ENCODE results near the gene UBE2F. TPM values are rescaled to one million over a fixed set of nuclear protein-coding genes. Genes with fewer than 3 reads are reported as not detected.
A peak's percentile ranks its signal among the peaks of the same experiment; 100 is the strongest.

UBE2F gene
- total and polyA plus RNA-seq, 2 of the 13 experiments (the other 11 are each of a cell fraction or from before 2014, with no cell fraction given) = 35.4 to 73.1 TPM

DNA sequence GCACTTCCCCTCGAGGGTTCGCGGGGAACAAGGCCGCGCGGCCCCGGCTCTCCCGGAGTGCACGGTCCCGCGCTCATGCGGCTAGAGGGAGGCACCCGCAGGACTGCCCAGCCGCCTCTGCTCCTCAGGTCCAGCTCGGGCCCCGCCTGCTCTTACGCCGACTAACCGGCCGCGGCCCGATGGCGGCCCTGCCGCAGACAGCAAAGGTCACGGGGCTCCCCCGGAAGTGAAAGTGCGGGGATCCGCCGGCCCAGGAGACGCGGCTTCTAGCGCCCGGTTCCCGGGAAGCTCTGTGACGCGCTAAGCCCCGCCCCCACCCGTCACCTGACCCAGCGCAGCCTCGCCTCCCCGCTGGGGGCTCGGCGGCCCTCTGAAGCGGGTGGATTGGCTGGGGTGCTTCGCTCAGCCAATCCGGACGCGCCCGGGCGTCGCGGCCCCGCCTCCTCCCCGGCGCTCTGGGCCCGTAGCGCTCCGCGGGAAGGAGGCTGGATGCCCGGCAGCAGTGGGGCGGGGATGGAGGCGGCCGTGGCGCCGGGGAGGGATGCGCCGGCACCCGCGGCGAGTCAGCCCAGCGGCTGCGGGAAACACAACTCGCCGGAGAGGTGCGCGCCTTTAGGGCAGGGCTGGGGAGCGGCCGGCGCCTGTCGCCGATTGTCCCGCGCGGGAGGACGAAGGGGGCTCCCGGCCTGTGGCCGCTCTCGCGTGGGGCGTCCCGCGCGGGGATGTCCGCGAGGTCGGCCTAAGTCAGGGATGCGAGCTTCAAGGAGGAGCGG is 93.9 kb downstream of the UBE2F start, which contains the start of gene SCLY (continued):
- TF ChIP-seq ZNF660 (CRISPR knock-in tag; IDR thresholded peaks at IDR 0.05; ENCODE audit: borderline replicate concordance, low read depth) (no peak), NR3C1 (CRISPR knock-in tag; IDR thresholded peaks at IDR 0.05) (no peak), MEIS2 (CRISPR knock-in tag; IDR thresholded peaks at IDR 0.05) (no peak; the same call in 1 of the 2 replicates), HDAC1 (CRISPR knock-in tag; IDR thresholded peaks at IDR 0.05) (peak; percentile 95), THAP8 (CRISPR knock-in tag; IDR thresholded peaks at IDR 0.05; ENCODE audit: borderline replicate concordance) (peak; percentile 36; the same call in 1 of the 2 replicates), PLRG1 (conservative IDR thresholded peaks at IDR 0.05) (no peak), NFE2L2 (IDR thresholded peaks at IDR 0.05; ENCODE audit: low read length) (no peak), XBP1 (CRISPR knock-in tag; IDR thresholded peaks at IDR 0.05) (no peak), MEIS1 (CRISPR knock-in tag; IDR thresholded peaks at IDR 0.05; ENCODE audit: borderline replicate concordance) (peak; percentile 43; the same call in 1 of the 2 replicates), IKZF4 (CRISPR knock-in tag; IDR thresholded peaks at IDR 0.05; ENCODE audit: borderline replicate concordance, low read depth, not compliant biosample characterization) (peak; percentile 49), BCLAF1 (IDR thresholded peaks at IDR 0.05) (no peak)
- TF ChIP-seq, protein P1, sequence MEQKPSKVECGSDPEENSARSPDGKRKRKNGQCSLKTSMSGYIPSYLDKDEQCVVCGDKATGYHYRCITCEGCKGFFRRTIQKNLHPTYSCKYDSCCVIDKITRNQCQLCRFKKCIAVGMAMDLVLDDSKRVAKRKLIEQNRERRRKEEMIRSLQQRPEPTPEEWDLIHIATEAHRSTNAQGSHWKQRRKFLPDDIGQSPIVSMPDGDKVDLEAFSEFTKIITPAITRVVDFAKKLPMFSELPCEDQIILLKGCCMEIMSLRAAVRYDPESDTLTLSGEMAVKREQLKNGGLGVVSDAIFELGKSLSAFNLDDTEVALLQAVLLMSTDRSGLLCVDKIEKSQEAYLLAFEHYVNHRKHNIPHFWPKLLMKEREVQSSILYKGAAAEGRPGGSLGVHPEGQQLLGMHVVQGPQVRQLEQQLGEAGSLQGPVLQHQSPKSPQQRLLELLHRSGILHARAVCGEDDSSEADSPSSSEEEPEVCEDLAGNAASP (CRISPR knock-in tag; IDR thresholded peaks at IDR 0.05; ENCODE audit: borderline replicate concordance) = peak; percentile 63
- TF ChIP-seq, protein P2, sequence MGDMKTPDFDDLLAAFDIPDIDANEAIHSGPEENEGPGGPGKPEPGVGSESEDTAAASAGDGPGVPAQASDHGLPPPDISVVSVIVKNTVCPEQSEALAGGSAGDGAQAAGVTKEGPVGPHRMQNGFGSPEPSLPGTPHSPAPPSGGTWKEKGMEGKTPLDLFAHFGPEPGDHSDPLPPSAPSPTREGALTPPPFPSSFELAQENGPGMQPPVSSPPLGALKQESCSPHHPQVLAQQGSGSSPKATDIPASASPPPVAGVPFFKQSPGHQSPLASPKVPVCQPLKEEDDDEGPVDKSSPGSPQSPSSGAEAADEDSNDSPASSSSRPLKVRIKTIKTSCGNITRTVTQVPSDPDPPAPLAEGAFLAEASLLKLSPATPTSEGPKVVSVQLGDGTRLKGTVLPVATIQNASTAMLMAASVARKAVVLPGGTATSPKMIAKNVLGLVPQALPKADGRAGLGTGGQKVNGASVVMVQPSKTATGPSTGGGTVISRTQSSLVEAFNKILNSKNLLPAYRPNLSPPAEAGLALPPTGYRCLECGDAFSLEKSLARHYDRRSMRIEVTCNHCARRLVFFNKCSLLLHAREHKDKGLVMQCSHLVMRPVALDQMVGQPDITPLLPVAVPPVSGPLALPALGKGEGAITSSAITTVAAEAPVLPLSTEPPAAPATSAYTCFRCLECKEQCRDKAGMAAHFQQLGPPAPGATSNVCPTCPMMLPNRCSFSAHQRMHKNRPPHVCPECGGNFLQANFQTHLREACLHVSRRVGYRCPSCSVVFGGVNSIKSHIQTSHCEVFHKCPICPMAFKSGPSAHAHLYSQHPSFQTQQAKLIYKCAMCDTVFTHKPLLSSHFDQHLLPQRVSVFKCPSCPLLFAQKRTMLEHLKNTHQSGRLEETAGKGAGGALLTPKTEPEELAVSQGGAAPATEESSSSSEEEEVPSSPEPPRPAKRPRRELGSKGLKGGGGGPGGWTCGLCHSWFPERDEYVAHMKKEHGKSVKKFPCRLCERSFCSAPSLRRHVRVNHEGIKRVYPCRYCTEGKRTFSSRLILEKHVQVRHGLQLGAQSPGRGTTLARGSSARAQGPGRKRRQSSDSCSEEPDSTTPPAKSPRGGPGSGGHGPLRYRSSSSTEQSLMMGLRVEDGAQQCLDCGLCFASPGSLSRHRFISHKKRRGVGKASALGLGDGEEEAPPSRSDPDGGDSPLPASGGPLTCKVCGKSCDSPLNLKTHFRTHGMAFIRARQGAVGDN (CRISPR knock-in tag; IDR thresholded peaks at IDR 0.05) = peak; percentile 97
- TF ChIP-seq, protein P3, sequence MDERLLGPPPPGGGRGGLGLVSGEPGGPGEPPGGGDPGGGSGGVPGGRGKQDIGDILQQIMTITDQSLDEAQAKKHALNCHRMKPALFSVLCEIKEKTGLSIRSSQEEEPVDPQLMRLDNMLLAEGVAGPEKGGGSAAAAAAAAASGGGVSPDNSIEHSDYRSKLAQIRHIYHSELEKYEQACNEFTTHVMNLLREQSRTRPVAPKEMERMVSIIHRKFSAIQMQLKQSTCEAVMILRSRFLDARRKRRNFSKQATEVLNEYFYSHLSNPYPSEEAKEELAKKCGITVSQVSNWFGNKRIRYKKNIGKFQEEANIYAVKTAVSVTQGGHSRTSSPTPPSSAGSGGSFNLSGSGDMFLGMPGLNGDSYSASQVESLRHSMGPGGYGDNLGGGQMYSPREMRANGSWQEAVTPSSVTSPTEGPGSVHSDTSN (CRISPR knock-in tag; IDR thresholded peaks at IDR 0.05) = no peak
